ENCODE data around the gene CLIC3. TPM values are rescaled to one million over a fixed set of nuclear protein-coding genes. Genes with fewer than 3 reads are reported as not detected.
A peak's percentile ranks its signal among the peaks of the same experiment; 100 is the strongest.

CLIC3 gene
- polyA plus RNA-seq, 3 donors from 2014 or later = 673 to 911 (median 762) TPM

DNA sequence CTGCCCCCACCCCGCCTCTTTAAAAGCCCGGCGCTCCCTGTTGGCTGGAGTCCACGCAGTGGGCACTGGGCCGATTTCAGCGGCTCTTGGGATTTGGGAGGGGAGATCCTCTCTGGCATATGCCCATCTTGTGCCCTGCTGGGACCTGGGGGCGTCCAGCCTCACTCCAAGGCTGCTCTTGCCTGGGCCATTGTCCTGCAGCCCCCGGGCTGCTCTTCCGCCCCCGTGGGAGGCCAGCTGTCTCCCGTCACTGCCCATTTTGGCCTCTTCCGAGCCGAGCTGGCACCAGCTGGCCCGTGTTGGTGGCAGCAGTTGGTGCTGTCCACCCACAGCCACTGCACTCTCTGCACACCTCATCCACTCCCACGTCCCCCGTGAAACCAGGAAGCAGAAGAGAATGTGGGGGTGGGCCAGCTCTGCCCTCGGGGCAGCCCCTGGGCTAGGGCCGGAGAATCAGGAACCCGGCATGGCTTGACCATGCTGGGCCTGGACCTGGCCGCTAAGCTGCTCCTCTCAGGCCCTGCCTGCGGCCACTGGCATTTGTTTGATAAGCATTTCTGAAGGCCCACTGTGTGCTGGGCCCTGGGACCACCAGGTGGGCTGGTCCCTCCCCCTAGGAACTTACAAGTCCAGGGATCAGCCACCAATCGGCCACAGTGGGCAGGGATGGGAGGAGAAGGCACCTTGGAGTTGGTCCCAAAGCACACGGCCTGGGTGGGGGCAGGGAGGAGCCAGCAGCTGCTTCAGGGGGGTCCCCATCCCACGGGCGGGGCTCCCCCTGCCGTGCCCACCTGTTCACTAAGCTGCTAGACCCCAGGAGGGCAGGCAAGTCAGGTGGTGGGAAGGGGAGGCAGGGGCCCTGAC lies 49.1 kb downstream of the CLIC3 start:
- DNase-seq = no peak

DNA sequence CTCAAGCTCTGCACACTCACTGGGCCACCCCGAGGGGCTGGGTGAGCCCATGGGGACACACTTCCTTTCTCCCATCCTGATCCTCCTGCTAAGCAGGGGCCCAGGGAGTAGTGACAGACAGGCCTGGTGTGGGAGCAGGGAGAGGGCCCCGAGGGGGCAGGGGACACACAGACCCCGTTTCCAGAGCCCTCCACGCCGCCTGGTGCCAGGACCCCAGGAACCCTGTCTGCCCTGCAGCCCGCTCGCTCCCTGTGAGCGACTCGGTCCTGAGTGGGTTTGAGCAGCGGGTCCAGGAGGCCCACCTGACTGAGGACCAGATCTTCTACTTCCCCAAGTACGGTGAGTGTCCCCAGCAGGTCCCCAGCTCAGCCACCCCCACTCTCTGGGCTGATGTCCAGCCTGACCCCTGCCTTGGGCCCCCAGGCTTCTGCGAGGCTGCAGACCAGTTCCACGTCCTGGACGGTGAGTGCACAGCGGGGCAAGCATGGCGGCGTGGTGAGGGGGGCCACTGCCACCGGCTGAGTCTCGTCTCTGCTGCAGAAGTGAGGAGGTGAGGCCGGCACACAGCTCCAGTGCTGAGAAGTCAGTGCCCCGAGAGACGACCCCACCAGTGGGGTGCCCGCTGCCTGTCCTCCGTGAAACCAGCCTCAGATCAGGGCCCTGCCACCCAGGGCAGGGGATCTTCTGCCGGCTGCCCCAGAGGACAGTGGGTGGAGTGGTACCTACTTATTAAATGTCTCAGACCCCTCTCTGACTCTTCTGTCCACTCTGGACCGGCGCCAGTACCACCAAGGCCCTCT lies 49.9 kb downstream of the CLIC3 start:
- H3K4me3 Mint-ChIP-seq = no peak overlapping the region
- no peaks in the 10 kb centered on the region for H3K36me3 Mint-ChIP-seq
- DNase-seq = no peak
- H3K27me3 Mint-ChIP-seq (ENCODE audit: low read depth in 3 of 3) = peaks cover 8 to 10% (median 9%) of the 10 kb centered on the region in 3 donors
- H3K27ac Mint-ChIP-seq = no peak overlapping the region
- peaks cover 16 to 40% of the 10 kb centered on the region in 2 donors for H3K4me1 Mint-ChIP-seq
- no peaks in the 10 kb centered on the region for H3K9me3 Mint-ChIP-seq

More for the DNA sequence above, 49.1 kb downstream of the CLIC3 start:
- Mint-ChIP-seq H3K27me3 (ENCODE audit: low read depth in 3 of 3) (peaks cover 8 to 9% (median 8%) of the 10 kb centered on the region in 3 donors), H3K4me1 (peaks cover 16 to 40% of the 10 kb centered on the region in 2 donors), H3K27ac (peak overlapping the region in 2 of 6 donors; percentile 48 to 74), H3K36me3 (no peaks in the 10 kb centered on the region), H3K9me3 (no peaks in the 10 kb centered on the region), H3K4me3 (no peak overlapping the region)

DNA sequence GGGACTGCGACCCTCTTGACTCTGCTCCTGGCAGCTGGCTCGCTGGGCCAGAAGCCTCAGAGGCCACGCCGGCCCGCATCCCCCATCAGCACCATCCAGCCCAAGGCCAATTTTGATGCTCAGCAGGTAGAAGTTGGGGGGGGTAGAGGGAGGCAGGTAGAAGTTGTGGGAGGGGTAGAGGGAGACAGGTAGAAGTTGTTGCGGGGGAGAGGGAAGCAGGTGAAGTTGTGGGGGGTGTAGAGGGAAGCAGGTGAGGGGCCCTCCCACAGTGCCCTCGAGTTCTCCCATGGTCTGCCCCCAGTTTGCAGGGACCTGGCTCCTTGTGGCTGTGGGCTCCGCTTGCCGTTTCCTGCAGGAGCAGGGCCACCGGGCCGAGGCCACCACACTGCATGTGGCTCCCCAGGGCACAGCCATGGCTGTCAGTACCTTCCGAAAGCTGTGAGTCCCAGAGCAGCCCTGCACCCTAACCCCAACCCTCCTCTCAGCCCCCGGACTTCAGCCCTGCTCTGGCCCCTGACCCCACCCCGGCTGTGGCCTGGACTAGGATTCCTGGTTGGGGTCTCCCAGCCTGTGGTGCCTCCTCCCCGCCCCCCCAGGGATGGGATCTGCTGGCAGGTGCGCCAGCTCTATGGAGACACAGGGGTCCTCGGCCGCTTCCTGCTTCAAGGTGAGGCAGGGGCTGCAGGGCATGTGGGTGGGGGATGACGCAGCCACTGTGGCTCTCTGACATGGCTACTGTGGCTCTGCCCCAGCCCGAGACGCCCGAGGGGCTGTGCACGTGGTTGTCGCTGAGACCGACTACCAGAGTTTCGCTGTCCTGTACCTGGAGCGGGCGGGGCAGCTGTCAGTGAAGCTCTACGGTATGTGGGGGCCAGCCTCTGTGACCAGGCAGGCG lies 50.8 kb downstream of the CLIC3 start:
- Mint-ChIP-seq H3K27me3 (ENCODE audit: low read depth in 3 of 3) (peaks cover 9 to 12% (median 10%) of the 10 kb centered on the region in 3 donors), H3K4me1 (peaks cover 16 to 36% of the 10 kb centered on the region in 2 donors), H3K27ac (peak overlapping the region in 2 of 6 donors; percentile 22 to 86), H3K9me3 (no peaks in the 10 kb centered on the region), H3K36me3 (no peaks in the 10 kb centered on the region), H3K4me3 (peak overlapping the region in 2 of 5 donors; percentile 49 to 57)
- DNase-seq = no peak

Other genes with a start within 250 kb of the CLIC3 start
- not detected for gene LCN6, start 248.0 kb downstream of the CLIC3 start, polyA plus RNA-seq
- gene LCN8, start 238.3 kb downstream of the CLIC3 start, polyA plus RNA-seq = under 1 TPM in 1 of 3 donors, not detected in 2; 0.62 TPM
- not detected for gene LCN15, start 232.1 kb downstream of the CLIC3 start, polyA plus RNA-seq
- gene TMEM141, start 205.2 kb downstream of the CLIC3 start, polyA plus RNA-seq = 10 to 100 TPM; 61.2 to 83.3 (median 62.1) TPM
- under 1 TPM; 0.37 to 0.46 (median 0.40) TPM for gene CCDC183, start 200.2 kb downstream of the CLIC3 start, polyA plus RNA-seq
- 10 to 100 TPM in 2 of 3 donors, 1 to 10 TPM in 1; 5.4 to 24.6 (median 11.0) TPM for gene RABL6, start 188.6 kb downstream of the CLIC3 start, polyA plus RNA-seq
- gene AJM1, start 154.1 kb downstream of the CLIC3 start, polyA plus RNA-seq = under 1 TPM; 0.09 to 1.00 (median 0.82) TPM
- gene PHPT1, start 147.2 kb downstream of the CLIC3 start, polyA plus RNA-seq = 100 to 1,000 TPM; 127 to 212 (median 166) TPM
- gene MAMDC4, start 144.2 kb downstream of the CLIC3 start, polyA plus RNA-seq = under 1 TPM in 1 of 3 donors, not detected in 2; 0.19 TPM
- gene EDF1, start 130.3 kb downstream of the CLIC3 start, polyA plus RNA-seq = 100 to 1,000 TPM; 309 to 463 (median 411) TPM
- 10 to 100 TPM in 2 of 3 donors, 1 to 10 TPM in 1; 7.6 to 32.7 (median 11.0) TPM for gene TRAF2, start 110.1 kb downstream of the CLIC3 start, polyA plus RNA-seq
- 100 to 1,000 TPM; 120 to 211 (median 120) TPM for gene FBXW5, start 51.8 kb downstream of the CLIC3 start, polyA plus RNA-seq
- 1 to 10 TPM; 1.7 to 5.1 (median 2.1) TPM for gene C8G, start 51.3 kb downstream of the CLIC3 start, polyA plus RNA-seq
- not detected for gene LCN12, start 44.3 kb downstream of the CLIC3 start, polyA plus RNA-seq
- gene PTGDS, start 19.1 kb downstream of the CLIC3 start, polyA plus RNA-seq = 100 to 1,000 TPM in 2 of 3 donors, 10 to 100 TPM in 1; 93.2 to 201 (median 164) TPM
- not detected for gene LCNL1, start 13.6 kb downstream of the CLIC3 start, polyA plus RNA-seq
- 100 to 1,000 TPM; 135 to 207 (median 182) TPM for gene PAXX, start 4.1 kb downstream of the CLIC3 start, polyA plus RNA-seq
- gene ABCA2, start 31.7 kb upstream of the CLIC3 start, polyA plus RNA-seq = 10 to 100 TPM in 1 of 3 donors, 1 to 10 TPM in 2; 2.2 to 34.5 (median 6.3) TPM
- gene FUT7, start 35.5 kb upstream of the CLIC3 start, polyA plus RNA-seq = 10 to 100 TPM; 20.6 to 33.0 (median 25.6) TPM
- 1 to 10 TPM in 2 of 3 donors, under 1 TPM in 1; 0.36 to 1.4 (median 1.1) TPM for gene NPDC1, start 49.6 kb upstream of the CLIC3 start, polyA plus RNA-seq
- not detected for gene ENTPD2, start 57.5 kb upstream of the CLIC3 start, polyA plus RNA-seq
- under 1 TPM; 0.06 to 0.95 (median 0.39) TPM for gene SAPCD2, start 74.0 kb upstream of the CLIC3 start, polyA plus RNA-seq
- 1 to 10 TPM; 1.3 to 1.4 (median 1.4) TPM for gene UAP1L1, start 80.9 kb upstream of the CLIC3 start, polyA plus RNA-seq
- 10 to 100 TPM; 59.7 to 71.8 (median 66.1) TPM for gene MAN1B1, start 90.4 kb upstream of the CLIC3 start, polyA plus RNA-seq
- gene DPP7, start 118.2 kb upstream of the CLIC3 start, polyA plus RNA-seq = 100 to 1,000 TPM; 136 to 176 (median 168) TPM
- not detected for gene GRIN1, start 142.6 kb upstream of the CLIC3 start, polyA plus RNA-seq
- 1 to 10 TPM in 1 of 3 donors, under 1 TPM in 1, not detected in 1; 0.22 to 2.1 TPM for gene LRRC26, start 173.5 kb upstream of the CLIC3 start, polyA plus RNA-seq
- not detected for gene TMEM210, start 175.5 kb upstream of the CLIC3 start, polyA plus RNA-seq
- 1 to 10 TPM; 4.2 to 7.0 (median 5.3) TPM for gene ANAPC2, start 192.0 kb upstream of the CLIC3 start, polyA plus RNA-seq
- gene SSNA1, start 192.1 kb upstream of the CLIC3 start, polyA plus RNA-seq = 100 to 1,000 TPM; 164 to 191 (median 181) TPM
- gene TPRN, start 204.2 kb upstream of the CLIC3 start, polyA plus RNA-seq = 1 to 10 TPM in 1 of 3 donors, under 1 TPM in 2; 0.11 to 1.1 (median 0.60) TPM
- 100 to 1,000 TPM; 131 to 169 (median 142) TPM for gene TMEM203, start 209.1 kb upstream of the CLIC3 start, polyA plus RNA-seq
- 10 to 100 TPM in 1 of 3 donors, 1 to 10 TPM in 2; 1.7 to 10.3 (median 4.2) TPM for gene NDOR1, start 209.1 kb upstream of the CLIC3 start, polyA plus RNA-seq
- gene RNF208, start 225.7 kb upstream of the CLIC3 start, polyA plus RNA-seq = not detected
- gene CYSRT1, start 228.6 kb upstream of the CLIC3 start, polyA plus RNA-seq = under 1 TPM in 1 of 3 donors, not detected in 2; 0.19 TPM
- gene RNF224, start 230.9 kb upstream of the CLIC3 start, polyA plus RNA-seq = not detected
- gene SLC34A3, start 234.3 kb upstream of the CLIC3 start, polyA plus RNA-seq = not detected
- 10 to 100 TPM; 60.8 to 98.2 (median 71.9) TPM for gene TUBB4B, start 244.7 kb upstream of the CLIC3 start, polyA plus RNA-seq

All from immature natural killer cell (primary cell).